Psoas muscle (tissue), 8 donors: ENCODE measurements around the gene PLEKHA8. TPM values are rescaled to one million over a fixed set of nuclear protein-coding genes. Genes with fewer than 3 reads are reported as not detected.

Experiments used
- ATAC-seq, 4 donors: fragments of 200-7000 bp; cut with Tn5 transposase; one replicate each; pipeline ENCODE4 v1.9.1; 2020; ENCODE audit warnings: moderate library complexity in 3 of 4, mild to moderate bottlenecking in 2 of 4
- DNase-seq, 2 donors: peaks; one replicate each; pipeline ENCODE4 v3.0.0-alpha.2; 2020
- H3K27ac ChIP-seq: fragments of 200-600 bp; one replicate; pipeline ENCODE4 v1.8.0; 2022
- H3K27me3 ChIP-seq, 3 donors: fragments of 200-600 bp in 1 of 3; one replicate each; pipeline versions ENCODE4 v1.6.1 to v1.8.0; 2013 to 2022; ENCODE audit warnings: low read length in 2 of 3, mild to moderate bottlenecking in 2 of 3, moderate library complexity in 1 of 3; ENCODE audit not compliant: insufficient read depth in 3 of 3
- H3K36me3 ChIP-seq, 2 donors: fragments of 200-600 bp in 1 of 2; one replicate each; pipeline versions ENCODE4 v1.6.1 to v1.8.0; 2013 to 2022; ENCODE audit warnings: low read depth in 1 of 2, mild to moderate bottlenecking in 1 of 2, moderate library complexity in 1 of 2; ENCODE audit not compliant: insufficient read depth in 1 of 2
- H3K4me1 ChIP-seq: fragments of 200-600 bp; one replicate; pipeline ENCODE4 v1.8.0; 2022
- H3K4me3 ChIP-seq: fragments of 200-600 bp; one replicate; pipeline ENCODE4 v1.8.0; 2022; ENCODE audit warnings: mild to moderate bottlenecking
- H3K9me3 ChIP-seq: fragments of 200-600 bp; one replicate; pipeline ENCODE4 v1.8.0; 2022
- WGBS, 3 donors: extraction: QIAGEN DNeasy Blood & Tissue Kit; methylation state at CpG; one replicate each; pipeline versions ENCODE4 v1.1.6 to v1.1.7; 2013; 5-methylcytosine and 5-hydroxymethylcytosine counted together
- intact Hi-C, 2 donors: fragments of 100-400 bp; cut with DNase I; formaldehyde crosslinking; loops; one replicate each; pipeline versions ENCODE4 v1.11.0 to v1.14.2; 2022
- polyA plus RNA-seq, 3 donors: library from polyadenylated mRNA; stranded (reverse); fragments of 200-250 nt; gene quantifications; one replicate each; pipeline ENCODE4 v1.2.3, GENCODE V29; 2013
- total RNA-seq, 4 donors: library from RNA; stranded (reverse); fragmentation: NEBNext Ultra II Directional in 2 of 4; extraction: Animal tissue kit (Norgen Biotek cat#: 25700) in 2 of 4; gene quantifications; one replicate each; pipeline versions ENCODE4 v1.2.1 to v1.2.4, GENCODE V29; 2021 to 2023
- TF ChIP-seq, protein P1 (sequence below): fragments of 200-600 bp; IDR thresholded peaks from one replicate; pipeline ENCODE4 v1.8.0; 2022; ENCODE audit warnings: antibody characterized with exemption
- donor health status: healthy with polysubstance abuse.
- donor health status: DM: no; HTN: no; CAD: no; lungs with moderate emphysema.
- donor health status: Bipolar disorder and iron deficiency.
- donor health status: healthy.
- donor health status: DM: yes; HTN: yes; CAD: no.
- donor health status: DM: no; HTN: no; CAD: no.
- donor health status: DM: no; HTN: no; CAD: no.
- donor health status: DM: yes; HTN: yes; CAD: no.

Gene PLEKHA8
- total and polyA plus RNA-seq, 7 donors = 1.3 to 4.0 (median 3.7) TPM

GRCh38 chr7:30165590-30165989, 137.4 kb downstream of the PLEKHA8 start:
- no peak overlapping the region for H3K4me3 ChIP-seq
- H3K4me1 ChIP-seq = peaks cover 27% of the 10 kb centered on the region
- 87 to 88% (median 87%) methylated on average over 3 of the region's 3 CpGs for WGBS, 3 donors
- TF ChIP-seq, protein P1, sequence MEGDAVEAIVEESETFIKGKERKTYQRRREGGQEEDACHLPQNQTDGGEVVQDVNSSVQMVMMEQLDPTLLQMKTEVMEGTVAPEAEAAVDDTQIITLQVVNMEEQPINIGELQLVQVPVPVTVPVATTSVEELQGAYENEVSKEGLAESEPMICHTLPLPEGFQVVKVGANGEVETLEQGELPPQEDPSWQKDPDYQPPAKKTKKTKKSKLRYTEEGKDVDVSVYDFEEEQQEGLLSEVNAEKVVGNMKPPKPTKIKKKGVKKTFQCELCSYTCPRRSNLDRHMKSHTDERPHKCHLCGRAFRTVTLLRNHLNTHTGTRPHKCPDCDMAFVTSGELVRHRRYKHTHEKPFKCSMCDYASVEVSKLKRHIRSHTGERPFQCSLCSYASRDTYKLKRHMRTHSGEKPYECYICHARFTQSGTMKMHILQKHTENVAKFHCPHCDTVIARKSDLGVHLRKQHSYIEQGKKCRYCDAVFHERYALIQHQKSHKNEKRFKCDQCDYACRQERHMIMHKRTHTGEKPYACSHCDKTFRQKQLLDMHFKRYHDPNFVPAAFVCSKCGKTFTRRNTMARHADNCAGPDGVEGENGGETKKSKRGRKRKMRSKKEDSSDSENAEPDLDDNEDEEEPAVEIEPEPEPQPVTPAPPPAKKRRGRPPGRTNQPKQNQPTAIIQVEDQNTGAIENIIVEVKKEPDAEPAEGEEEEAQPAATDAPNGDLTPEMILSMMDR = no peak
- DNase-seq (no peak), ATAC-seq (no peak)
- intact Hi-C loops = loop anchor here (2.0 to 5.0 kb wide), 2 partner anchors 112 to 247 kb away; no protein-coding TSS in a partner anchor
- H3K9me3 ChIP-seq = no peaks in the 10 kb centered on the region
- no peak overlapping the region for H3K27ac ChIP-seq
- H3K36me3 ChIP-seq = no peaks in the 10 kb centered on the region
- H3K27me3 ChIP-seq = no peaks in the 10 kb centered on the region

DNA sequence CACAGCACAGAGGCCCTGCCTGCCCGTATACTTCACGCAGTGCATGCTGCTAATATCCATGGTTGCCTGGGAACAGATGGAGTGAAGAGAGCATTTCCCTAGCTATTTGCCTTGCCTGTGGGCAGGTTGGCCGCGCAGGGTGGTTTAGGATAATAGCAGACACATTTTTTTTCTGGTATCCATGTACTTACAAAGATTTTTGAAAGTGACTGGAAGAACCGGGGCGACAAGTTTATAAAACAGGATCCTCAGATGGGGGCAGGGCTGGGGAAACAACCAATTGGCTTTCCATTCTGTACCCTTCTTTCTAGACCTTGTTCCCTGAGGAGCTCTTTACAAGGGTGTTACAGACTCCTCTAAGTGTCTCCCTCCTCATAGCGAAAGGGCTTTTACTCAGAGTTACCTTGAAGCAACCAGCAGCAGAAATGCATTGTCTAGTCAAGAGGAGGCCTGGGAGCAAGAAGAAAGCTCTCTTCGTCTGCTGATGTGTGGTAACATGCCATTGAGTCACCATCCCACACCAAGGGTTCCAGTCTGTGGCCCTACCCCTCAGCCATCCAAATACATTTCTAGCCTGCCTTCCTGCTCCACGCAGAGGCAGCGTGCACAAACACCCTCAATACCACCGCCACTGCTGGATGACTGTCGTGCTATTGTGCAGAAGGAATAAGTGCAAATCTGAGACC, 138.1 kb downstream of the PLEKHA8 start:
- 92 to 94% (median 93%) methylated on average over 12 of the region's 12 CpGs for WGBS, 3 donors
- no peaks in the 10 kb centered on the region for H3K27me3 ChIP-seq
- intact Hi-C loops = loop anchor here in 1 of 2 donors (5.0 kb wide), 1 partner anchor 111 kb away; no protein-coding TSS in a partner anchor
- ATAC-seq = no peak
- no peak for DNase-seq
- no peak overlapping the region for H3K4me3 ChIP-seq
- peaks cover 31% of the 10 kb centered on the region for H3K4me1 ChIP-seq
- no peak overlapping the region for H3K27ac ChIP-seq
- TF ChIP-seq, protein P1 = no peak
- H3K9me3 ChIP-seq = no peaks in the 10 kb centered on the region
- H3K36me3 ChIP-seq = no peaks in the 10 kb centered on the region

DNA sequence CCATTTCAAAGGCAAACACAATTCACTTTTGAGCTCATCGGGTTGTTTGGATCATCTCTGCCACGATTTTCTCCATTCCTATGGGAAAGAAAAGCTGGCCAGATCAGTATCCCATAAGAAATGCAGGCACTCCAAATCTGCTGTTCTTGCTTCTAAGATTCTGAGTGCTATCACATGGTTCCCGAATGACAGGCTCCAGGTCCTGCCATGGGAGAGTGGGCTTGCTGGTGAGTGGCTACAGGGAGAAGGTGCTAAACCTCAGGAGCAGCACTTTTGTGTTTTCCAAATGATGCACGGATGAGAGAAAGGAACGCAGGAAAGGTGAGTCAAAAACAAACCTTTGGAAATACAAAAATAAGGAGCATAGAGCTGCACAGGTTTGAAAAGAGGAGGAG, 138.6 kb downstream of the PLEKHA8 start:
- WGBS, 3 donors = 86 to 92% (median 86%) methylated on average over 5 of the region's 5 CpGs
- Histone ChIP-seq H3K9me3 (no peaks in the 10 kb centered on the region), H3K4me1 (peaks cover 37% of the 10 kb centered on the region), H3K27me3 (no peaks in the 10 kb centered on the region), H3K4me3 (no peak overlapping the region), H3K27ac (no peak overlapping the region), H3K36me3 (no peaks in the 10 kb centered on the region)
- intact Hi-C loops = loop anchor here in 1 of 2 donors (5.0 kb wide), 1 partner anchor 110 kb away; no protein-coding TSS in a partner anchor
- DNase-seq (no peak), ATAC-seq (no peak)
- TF ChIP-seq, protein P1 = no peak

GRCh38 chr7:30167901-30168300, 139.7 kb downstream of the PLEKHA8 start:
- Histone ChIP-seq H3K27ac (no peak overlapping the region), H3K27me3 (no peaks in the 10 kb centered on the region), H3K36me3 (no peaks in the 10 kb centered on the region), H3K4me1 (peaks cover 47% of the 10 kb centered on the region), H3K9me3 (no peaks in the 10 kb centered on the region), H3K4me3 (no peak overlapping the region)
- no peak for ATAC-seq
- TF ChIP-seq, protein P1 = no peak
- WGBS, 3 donors = 80 to 90% (median 80%) methylated on average over 6 of the region's 6 CpGs
- intact Hi-C loops = loop anchor here in 1 of 2 donors (5.0 kb wide), 1 partner anchor 109 kb away; no protein-coding TSS in a partner anchor
- DNase-seq = no peak
